NCI-H2029 treated with DMSO at 0.1 percent for 48 hours (cell line): ENCODE results near the gene D2HGDH.

Experiments used
- DNase-seq: peaks from one replicate; lab custom pipeline; 2025; lab: John Stamatoyannopoulos, UW

The D2HGDH gene

DNA sequence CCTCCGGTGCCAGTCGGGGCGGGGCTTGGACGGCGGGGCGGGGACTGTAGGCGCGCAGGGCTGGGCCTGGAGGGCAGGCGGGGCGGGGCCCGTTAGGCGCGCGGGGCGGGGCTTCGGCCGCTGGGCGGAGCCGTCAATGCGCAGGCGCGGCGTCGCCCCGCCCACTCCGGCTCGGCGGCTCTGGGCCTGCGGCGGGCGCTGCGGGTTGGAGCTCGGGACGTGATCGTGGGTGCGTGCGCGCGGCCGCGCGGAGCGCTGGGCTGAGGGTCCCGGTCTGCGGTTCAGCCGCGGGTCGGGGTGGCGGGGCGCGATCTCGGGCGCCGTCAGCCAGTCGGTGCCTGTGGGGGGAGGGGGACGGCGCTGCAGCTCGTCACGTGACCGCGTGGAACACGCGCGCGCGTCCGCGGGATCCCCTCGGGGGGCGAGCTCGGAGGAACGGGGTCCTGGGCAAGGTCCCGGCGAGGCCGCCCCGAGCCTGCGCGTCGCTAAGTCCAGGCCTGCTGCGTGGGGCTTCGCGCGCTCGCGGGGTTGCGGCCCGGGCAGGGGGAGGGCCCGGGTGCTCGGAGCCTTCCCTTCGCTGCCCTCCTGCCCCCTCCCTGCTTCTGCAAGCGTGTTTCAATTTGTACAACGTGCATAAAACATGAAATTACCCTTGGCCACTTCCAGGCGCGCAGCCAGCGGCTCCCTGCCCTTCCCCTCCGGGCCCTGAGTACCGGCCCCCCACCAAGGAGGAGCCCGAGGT is at the start of gene D2HGDH:
TSS of gene D2HGDH (plus strand) at position 164 of the 742 bp plus-strand sequence. CDS start 595 bp downstream, outside the sequence.
- DNase-seq, result peak; percentile 25

DNA sequence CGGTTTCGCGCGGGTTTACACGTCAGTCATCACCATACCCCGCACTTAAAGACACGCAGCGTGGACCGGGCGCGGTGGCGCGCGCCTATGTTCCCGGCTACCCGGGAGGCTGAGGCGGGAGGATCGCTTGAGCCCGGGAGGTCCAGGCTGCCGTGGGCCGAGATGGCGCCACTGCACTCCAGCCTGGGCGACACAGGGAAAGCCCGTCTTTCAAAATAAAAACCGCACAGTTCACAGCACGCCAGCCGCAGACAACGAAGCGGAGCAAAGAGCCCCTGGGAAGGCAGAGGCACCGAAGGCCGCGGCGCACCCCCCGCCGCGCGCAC is 48.1 kb upstream of the D2HGDH start:
- DNase-seq, result no peak

DNA sequence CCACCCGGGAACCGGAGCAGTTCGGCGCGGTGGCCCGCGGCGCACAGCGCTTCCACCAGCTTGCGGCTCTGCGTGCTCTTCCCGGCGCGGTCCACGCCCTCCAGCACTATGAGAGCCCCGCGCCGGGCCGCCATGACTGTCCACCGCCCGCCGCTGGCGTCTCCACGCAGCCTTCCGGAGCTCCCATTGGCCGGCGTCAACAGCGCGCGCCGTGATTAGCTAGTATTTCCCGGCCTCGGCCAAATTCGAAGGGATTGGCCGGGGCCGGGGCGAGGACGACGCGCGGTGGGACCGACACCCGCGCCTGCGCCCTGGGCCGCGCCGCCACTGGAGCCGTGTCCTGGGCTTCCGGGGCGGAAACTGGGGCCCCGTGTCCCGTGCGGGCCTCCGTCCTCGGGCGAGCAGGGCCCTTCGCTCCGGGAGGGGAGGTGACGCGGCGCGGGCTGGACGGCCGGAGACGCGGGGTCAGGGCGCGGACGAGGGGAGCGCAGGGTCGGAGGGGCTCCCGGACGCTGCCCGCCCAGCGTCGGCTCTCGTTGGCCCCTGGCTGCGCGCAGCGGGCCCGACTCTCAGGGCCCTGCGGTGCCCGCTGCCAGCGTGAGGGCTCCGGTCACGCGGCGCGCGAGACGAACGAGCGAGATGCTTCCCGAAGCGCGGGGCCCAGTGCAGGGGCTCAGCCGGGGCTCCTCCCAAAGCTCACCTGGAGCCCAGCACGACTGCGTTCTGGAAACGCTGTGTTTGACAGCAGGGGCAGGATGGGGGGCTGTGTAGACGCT is 47.6 kb upstream of the D2HGDH start, which contains the start of gene DTYMK:
TSS of gene DTYMK (minus strand) at position 166 of the 776 bp plus-strand sequence. CDS start at position 134, 32 bp downstream.
- peak; percentile 74 for DNase-seq

DNA sequence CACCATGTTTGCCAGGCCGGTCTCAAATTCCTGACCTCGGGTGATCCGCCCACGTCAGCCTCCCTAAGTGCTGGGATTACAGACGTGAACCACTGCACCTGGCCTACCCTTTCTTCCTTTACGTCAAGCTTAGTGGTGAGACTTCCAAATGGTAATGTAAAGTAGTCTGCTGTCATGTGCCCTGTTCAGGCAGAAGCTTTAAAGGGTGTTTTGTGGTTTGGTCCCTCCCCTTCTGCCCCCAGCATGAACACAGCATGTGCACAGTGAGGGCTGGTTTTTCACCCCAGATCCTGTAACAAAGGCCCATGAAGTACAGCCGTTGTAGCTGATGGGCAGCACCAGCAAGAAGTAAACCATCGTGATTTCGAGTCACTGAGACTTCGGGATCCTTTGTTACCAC is 45.1 kb upstream of the D2HGDH start:
- DNase-seq, result no peak

DNA sequence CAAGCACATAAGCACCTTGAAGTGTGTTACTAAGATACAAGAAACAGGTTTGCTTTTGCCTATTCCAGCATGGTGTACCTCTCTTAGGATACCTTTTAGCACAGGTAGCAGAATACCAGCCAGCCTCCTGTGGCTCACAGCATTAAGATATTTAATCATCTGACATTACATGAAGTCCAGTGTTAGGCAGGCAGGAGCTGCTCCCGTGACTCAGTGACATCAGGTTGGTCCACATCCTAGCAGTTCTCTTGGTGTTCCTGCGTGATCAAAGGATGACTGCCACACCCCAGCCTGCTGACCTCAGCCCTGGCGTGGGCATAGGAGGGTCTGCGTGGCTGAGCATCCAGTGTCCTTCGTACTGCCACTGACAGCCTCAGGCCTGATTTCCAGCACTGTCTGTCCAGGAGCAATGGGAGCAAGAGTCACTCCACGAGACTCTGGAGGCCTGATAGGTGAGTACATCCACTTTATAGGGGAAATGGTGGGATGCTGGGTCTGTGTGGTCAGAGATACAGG is 44.2 kb upstream of the D2HGDH start:
- DNase-seq, result no peak

DNA sequence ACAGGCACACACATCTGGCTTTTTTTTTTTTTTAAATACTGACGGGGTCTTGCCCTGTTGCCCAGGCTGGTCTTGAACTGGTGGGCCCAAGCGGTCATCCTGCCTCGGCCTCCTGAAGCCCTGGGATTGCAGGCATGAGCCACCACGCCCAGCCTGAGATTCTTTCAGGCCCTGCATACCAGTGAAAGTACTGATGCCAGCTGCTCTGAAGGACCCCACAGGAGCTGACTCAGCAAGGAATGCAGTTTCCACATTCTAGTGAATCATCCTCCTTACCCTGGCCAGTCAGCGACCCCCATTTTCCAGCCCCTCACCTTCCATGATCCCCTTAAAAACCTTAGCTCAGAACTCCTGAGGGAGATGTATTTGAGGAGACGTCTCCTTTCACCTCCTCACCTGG is 42.0 kb upstream of the D2HGDH start:
- DNase-seq, result no peak

DNA sequence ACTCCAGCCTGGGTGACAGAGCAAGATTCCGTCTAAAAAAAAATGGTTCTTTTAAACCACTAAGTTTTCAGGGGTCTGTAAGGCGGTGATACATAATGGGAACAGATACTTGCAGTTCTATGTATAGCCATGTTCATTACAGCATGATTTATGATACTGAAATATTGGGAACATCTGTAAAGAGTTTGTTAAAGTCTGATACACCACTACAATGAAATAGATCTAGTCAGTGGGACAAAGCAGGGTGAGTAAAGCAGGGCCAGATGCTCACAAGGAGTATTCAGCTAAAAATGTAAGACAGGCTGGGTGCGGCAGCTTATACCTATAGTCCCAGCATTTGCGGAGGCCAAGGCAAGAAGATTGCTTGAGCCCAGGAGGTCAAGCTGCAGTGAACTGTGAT is 38.8 kb upstream of the D2HGDH start:
- no peak for DNase-seq

DNA sequence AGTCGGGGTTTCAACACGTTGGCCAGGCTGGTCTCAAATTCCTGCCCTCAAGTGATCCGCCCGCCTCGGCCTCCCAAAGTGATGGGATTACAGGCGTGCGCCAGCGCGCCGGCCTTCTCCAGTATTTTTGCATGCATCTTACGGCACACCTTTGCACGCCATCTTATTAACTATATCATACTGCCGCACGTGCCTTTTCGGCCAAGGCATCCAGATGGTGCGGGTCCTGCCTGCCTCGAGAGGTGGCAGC is 33.4 kb upstream of the D2HGDH start:
- DNase-seq, result peak; percentile 46

DNA sequence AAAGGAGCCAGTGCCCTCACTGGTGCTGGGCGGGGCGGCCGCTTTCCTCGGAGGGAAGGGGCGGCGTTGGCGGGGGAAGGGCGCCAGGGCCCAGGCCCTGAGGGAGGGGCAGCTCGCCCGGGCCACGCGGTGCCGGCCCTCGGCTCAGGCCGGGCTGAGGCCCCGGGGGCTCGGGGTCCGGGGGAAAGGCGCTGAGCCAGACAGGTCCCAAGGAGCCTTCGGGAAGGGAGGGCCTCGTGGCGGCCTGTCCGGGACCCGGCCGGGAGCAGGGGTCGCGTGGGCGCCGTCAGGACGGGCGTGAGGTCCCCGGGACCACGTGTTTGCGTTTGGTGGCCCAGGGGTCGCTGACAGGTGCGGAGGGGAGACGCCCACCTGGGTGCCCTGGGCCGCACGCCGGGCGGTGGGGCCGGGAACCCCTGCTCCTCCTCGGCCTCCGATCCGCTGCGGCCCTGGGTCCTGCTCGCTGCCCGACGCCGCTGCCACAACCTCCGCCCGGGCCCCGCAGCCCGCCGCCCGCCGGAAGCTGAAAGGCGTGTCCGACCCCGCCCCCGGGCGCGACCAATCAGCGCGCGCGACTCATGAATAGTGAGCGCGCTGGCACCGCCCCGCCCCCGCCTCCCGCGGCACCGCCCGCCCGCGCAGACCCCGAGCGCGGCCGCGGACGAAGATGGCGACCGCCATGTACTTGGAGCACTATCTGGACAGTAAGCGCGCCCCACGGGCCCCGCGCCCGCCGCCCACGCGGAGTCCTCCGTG is 32.9 kb upstream of the D2HGDH start, which contains the start of gene ING5:
TSS of gene ING5 (plus strand) at position 641 of the 756 bp plus-strand sequence. CDS start at position 668, 27 bp downstream.
- peak; percentile 21 for DNase-seq

DNA sequence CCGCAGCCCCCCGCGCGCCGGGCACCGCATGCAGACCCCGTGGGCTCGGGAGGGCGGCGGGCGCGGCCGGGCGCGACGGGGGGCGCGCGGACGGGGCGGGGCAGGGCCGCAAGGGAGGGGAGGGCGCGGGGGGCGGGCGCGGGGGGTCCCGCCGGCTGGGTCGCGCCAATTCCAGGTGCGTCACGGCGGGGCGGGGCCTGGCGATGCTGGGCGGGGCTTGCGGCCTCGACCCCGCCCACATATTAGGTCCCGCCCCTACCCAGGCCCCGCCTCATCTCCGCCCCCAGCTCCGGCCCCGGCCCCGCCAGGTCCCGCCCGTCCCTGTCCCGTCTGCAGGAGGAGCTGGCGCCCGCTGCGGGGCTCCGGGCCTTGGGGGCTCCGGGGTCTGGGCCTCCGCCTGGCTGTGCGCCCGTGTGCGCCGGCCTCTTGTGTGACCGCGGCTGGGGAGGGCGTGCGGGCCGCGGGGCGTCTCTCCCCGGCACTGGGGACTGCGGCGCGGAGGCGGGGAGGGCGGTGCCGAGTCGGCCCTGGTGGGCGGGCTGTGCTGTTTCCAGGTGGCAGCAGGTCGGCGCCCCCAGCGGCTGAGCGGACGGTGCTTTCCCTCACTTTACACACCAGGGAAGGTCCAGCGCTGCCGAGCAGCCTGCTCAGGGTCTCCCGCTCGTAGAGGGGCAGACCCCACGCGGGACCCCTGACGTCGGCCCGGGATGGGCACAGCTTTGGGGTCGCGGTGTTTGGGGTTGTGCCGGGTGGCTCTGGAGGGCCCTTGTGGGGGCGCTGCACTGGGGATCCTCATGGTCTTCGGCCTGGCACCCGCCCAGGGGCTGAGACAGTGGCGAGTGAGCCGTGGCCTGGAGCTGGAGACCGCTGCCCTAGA is 32.0 kb upstream of the D2HGDH start:
- peak; percentile 44 for DNase-seq

DNA sequence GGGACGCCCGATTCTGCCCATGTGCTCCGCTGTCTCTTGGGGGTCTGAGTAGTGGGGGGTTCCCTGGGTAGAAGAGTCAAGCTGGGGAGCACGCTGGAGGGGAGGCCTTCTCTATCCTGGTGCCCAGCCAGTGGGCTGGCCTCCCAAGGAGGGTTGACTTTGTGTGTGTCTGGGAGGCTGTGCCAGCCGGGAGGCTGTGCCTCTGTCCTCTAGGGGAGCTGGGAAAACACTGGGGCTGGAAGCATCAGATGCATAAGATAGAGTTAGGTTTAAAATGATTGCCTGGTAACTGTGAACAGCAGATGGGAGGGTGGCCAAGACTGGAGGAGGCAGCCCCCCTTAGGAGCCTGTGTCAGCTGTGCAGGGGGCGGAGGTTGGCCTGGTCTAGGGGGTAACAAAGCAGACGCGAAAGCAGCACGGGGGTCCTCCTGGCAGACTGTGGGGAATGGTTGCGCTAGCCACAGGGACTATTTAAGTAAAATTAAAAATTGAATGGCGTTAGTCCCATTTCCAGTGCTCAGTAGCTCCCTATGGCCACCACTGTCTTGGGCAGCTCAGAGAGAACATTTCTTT is 31.3 kb upstream of the D2HGDH start:
- no peak for DNase-seq

DNA sequence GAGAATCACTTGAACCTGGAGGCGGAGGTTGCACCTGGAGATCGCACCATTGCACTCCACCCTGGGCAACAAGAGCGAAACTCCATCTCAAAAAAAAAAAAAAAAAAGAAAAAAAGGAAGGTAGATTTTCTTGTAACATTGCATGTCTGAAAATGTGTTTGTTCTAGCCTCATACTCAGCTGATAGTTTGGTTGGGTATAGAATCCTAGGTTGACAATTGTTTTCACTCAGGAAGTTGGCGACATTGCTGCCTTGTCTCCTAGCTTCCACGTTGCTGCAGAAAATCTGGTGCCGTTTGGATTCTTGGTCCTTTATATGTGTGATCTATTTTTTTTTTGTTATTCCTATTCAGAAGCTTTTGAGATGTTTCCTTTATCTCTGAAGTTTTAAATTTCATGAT is 27.9 kb upstream of the D2HGDH start:
- DNase-seq, result no peak

DNA sequence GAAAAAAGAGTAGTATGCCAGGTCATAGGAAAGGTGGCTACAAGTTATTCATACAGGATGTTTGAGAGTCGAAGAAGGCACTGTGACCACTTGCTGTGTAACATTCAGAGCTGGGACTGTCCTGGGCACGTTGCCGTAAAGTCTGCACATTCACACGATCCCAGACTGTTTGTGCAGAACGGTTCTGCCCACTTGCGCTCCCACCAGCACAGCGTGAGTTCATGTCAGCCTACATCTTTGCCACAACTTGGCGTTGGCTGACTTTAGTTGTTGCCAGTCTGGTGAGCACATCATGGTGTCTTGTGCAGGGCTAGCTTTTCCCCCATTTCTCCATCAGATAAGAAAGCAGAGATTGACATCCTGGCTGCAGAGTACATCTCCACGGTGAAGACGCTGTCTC is 25.6 kb upstream of the D2HGDH start:
- DNase-seq, result no peak

DNA sequence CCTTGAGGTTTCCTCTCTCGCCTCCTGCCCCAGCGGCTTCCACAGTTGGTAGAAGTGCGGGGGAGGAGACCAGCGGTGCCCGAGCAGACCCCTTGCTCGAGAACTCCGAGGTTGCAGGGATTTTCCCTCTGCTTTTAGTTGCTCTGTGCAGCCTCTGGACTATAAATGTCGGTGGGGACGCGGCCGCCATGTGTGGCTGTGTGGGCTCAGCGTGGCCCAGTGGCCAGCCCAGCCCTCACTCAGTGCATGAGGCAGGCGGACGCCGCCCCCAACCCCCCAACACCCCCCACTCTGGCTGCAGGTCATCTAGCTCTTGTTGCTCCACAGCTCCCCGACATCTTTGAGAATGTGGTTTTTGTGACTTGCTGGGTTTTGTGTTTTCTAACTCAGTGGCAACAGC is 15.3 kb upstream of the D2HGDH start:
- no peak for DNase-seq

DNA sequence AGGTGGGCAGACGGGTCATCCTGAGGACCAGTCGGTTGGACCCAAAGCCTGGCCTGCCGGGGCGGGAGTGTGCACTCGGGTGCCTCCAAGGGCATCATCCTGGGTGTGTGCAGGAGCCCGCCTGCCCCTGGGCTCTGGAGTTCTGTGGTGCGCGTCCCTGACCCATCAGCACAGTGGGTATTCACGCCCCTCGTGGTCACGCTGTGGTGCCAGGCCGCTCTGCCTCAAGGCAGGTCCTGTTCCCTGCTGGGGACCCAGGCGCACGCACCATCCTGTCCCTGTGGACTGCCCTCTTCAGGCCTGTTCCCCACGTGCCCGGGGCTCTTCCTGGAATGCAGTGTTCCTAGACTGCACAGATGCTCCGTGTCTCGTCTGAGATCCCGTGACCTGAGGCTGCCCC is 14.3 kb upstream of the D2HGDH start:
- DNase-seq, result no peak

DNA sequence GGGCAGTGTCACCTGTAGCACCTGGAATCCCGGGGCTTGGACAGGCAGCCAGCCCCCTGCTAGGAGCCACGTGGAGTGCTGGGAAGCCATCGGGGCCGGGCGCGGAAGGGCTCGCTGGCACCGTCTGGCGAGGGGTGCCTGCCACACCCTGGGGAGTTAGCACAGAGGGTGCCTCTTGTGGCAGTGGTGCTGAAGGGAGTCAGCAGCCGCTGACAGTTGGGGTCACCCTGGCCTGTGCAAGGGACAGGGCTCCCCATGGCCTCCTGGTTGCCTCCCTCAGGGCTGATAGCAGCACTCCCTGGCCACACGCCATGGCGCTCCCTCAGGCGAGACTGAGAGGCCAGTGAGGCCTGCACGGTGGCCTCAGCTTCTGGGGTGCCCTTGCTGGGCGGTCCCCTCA is 13.9 kb upstream of the D2HGDH start:
- DNase-seq, result no peak

DNA sequence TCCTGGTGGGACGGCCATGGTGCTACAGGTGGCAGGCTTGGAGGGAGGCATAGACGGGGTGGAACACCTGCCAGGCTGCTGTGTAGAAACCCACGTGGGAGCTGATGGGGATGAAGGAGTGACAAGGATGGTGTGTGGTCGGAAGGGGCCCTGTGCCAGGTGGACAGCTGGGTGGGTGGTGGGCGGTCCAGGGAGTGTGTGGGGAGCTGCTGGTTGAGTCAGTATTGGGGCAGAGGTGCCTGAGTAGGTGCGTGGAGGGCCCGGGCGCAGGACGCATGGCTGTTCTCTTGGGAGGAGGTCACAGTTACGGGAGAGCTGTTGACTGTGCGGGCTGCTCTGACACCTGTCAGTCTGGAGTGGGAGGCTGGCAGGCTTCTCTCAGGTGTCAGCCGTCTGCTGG is 12.6 kb upstream of the D2HGDH start:
- no peak for DNase-seq

DNA sequence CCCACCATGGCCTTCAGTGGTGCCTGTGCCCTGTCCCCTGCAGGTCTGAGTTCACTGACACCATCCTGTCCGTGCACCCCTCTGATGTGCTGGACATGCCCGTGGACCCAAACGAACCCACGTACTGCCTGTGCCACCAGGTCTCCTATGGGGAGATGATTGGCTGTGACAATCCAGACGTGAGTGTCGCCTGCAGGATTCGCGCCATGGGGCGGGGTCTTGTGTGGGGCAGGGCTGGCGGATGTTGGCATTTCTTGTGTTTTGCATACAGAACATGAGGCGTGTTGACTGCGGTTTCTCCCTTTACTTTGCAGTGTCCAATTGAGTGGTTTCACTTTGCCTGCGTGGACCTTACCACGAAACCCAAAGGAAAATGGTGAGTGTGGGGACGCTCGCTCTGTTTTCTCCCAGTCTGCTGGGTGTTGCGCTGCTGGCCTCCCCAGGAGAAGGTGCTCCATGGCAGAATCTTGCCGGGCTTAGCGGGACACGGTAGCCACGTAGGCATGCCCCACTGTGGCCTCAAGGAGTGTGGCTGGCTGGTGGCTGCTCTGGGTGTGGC is 11.5 kb upstream of the D2HGDH start:
- DNase-seq, result no peak

DNA sequence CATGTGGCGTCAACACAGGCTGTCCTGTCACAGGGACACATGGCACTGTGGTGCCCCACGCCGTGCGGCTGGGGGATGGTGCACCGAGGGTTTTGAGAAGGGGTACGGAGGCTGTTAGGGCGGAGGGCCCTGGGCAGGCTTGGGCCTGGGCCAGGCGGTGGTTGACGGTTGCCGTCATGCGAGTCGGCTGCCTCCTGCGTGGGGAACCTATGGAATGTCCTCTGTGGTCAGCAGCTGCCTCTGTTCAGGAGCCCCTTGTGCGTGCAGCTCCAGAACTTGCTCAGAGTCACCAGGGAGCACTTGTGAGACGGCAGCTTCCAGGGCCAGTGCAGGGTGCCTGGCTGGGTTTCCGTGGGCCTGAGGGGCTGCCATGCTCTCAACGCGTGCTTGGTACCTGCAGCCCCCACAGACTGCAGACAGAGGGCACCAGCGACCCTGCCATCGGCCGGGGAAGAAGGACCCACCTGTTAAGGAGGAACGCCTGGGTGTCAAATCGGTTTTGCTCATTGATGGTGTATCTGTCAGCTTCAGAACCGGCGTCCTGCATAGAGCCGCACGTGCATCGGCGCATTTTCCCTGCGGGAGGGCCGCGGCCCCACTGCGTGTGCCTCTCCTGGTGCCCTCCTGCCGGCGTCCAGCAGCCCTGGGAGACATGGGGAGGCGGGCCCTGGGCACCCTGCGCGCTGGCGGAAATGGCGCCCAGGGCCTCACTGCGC is 10.0 kb upstream of the D2HGDH start:
- DNase-seq, result no peak
